ENCODE results near the gene CA9. TPM values are rescaled to one million over a fixed set of nuclear protein-coding genes. Genes with fewer than 3 reads are reported as not detected.

Gene CA9
- total and polyA plus RNA-seq, 9 of the 15 experiments (the other 6 are each of a cell fraction or from before 2014, with no cell fraction given) = 0.15 to 10.6 (median 0.60) TPM; not detected in 4

GRCh38 chr9:35683323-35683722, 9.6 kb downstream of the CA9 start:
- Histone ChIP-seq H3K4me1 (replicated peaks in 1 of 2; ENCODE audit: control insufficient read depth in 2 of 2, insufficient read depth in 2 of 2, low read length in 2 of 2) (peaks cover 0 to 8% of the 10 kb centered on the region in 2 experiments; a peak in 3 of 5 replicates), H4K20me1 (replicated peaks; ENCODE audit: control insufficient read depth, insufficient read depth, low read length) (no peaks in the 10 kb centered on the region), H2AFZ (ENCODE audit: low read depth, low read length) (no peak overlapping the region), H3K9me1 (ENCODE audit: control insufficient read depth, insufficient read depth, low read length) (no peaks in the 10 kb centered on the region), H3K4me2 (ENCODE audit: insufficient read depth, low read length) (no peak overlapping the region), H3K27me3 (ENCODE audit: control insufficient read depth in 2 of 2, insufficient read depth in 2 of 2, low read length in 2 of 2) (no peaks in the 10 kb centered on the region), H3K36me3 (ENCODE audit: control insufficient read depth, insufficient read depth, low read length) (peaks cover 7% of the 10 kb centered on the region; the same call in 2 of the 3 replicates), H3K9me3 (replicated peaks; ENCODE audit: control insufficient read depth, insufficient read depth, low read depth, low read length) (no peaks in the 10 kb centered on the region), H3K9ac (ENCODE audit: insufficient read depth in 1 of 2, low read depth in 2 of 2, low read length in 2 of 2) (no peak overlapping the region), H3K27ac (ENCODE audit: extremely low read depth, low read depth, low read length) (no peak overlapping the region), H3K79me2 (ENCODE audit: control insufficient read depth, insufficient read depth, low read length) (no peaks in the 10 kb centered on the region), H3K4me3 (no peak overlapping the region)
- CTCF ChIA-PET (ENCODE audit: low intra/inter-chr PET ratio) = no interaction called here
- BruUV-seq (replicated peaks) = no TSS peak
- FAIRE-seq (no peak), ATAC-seq (no peak), DNase-seq (ENCODE audit: extremely low read depth in 1 of 4, low spot score in 3 of 4) (no peak)
- TF ChIP-seq ZNF282 (CRISPR knock-in tag; IDR thresholded peaks at IDR 0.05) (no peak), SOX6 (IDR thresholded peaks at IDR 0.05) (no peak), GTF2F1 (IDR thresholded peaks at IDR 0.05; ENCODE audit: low read depth, low read length) (no peak), CREBBP (IDR thresholded peaks at IDR 0.05; ENCODE audit: low read depth, low read length) (no peak), LEF1 (IDR thresholded peaks at IDR 0.05) (no peak), MTA3 (IDR thresholded peaks at IDR 0.05; ENCODE audit: borderline replicate concordance) (no peak), KAT7 (CRISPR knock-in tag; IDR thresholded peaks at IDR 0.05; ENCODE audit: borderline replicate concordance) (no peak), POU5F1 (IDR thresholded peaks at IDR 0.05; ENCODE audit: borderline replicate concordance, low read depth, low read length, partially characterized antibody) (no peak), NR2C2 (CRISPR knock-in tag; IDR thresholded peaks at IDR 0.05) (no peak), NR2C2 (tag; IDR thresholded peaks at IDR 0.05) (no peak), RBM17 (IDR thresholded peaks at IDR 0.05; ENCODE audit: borderline replicate concordance, low read depth, low read length) (no peak), GATA2 (CRISPR knock-in tag; IDR thresholded peaks at IDR 0.05) (no peak), CHAMP1 (IDR thresholded peaks at IDR 0.05) (no peak), CHCHD3 (CRISPR knock-in tag; IDR thresholded peaks at IDR 0.05) (no peak), ZNF133 (CRISPR knock-in tag; IDR thresholded peaks at IDR 0.05) (no peak), ZNF24 (IDR thresholded peaks at IDR 0.05) (no peak), PTTG1 (tag; IDR thresholded peaks at IDR 0.05; ENCODE audit: low read depth) (no peak), CREM (IDR thresholded peaks at IDR 0.05; ENCODE audit: low read depth) (no peak), DNMT1 (IDR thresholded peaks at IDR 0.05) (no peak)
- intact Hi-C loops (cut with micrococcal nuclease) = no loop called here
- POLR2A ChIA-PET = interaction anchor here (1.6 kb wide), 1 partner anchor 19 kb away, joined by 4 read pairs; no protein-coding TSS in a partner anchor
- in situ Hi-C loops (cut with MboI) = no loop called here
- 38% methylated on average over 2 of the region's 2 CpGs for WGBS (ENCODE audit: insufficient coverage, low coverage, missing lambda C conversion rate)

Data from K562 (cell line).